Upper lobe of right lung (tissue), 1 donor: Measurements from ENCODE around the gene SNX25. TPM values are rescaled to one million over a fixed set of nuclear protein-coding genes. Genes with fewer than 3 reads are reported as not detected.

Experiments used
- ATAC-seq: fragments of 200-7000 bp; cut with Tn5 transposase; one replicate; pipeline ENCODE4 v1.9.1; 2020; ENCODE audit warnings: mild to moderate bottlenecking, moderate library complexity
- DNase-seq: peaks from one replicate; pipeline ENCODE4 v3.0.0-alpha.2; 2020
- H3K27ac ChIP-seq: fragments of 200-600 bp; one replicate; pipeline ENCODE4 v1.8.0; 2022
- H3K27me3 ChIP-seq: fragments of 200-600 bp; one replicate; pipeline ENCODE4 v1.8.0; 2022; ENCODE audit warnings: mild to moderate bottlenecking
- H3K36me3 ChIP-seq: fragments of 200-600 bp; one replicate; pipeline ENCODE4 v1.8.0; 2022
- H3K4me1 ChIP-seq: fragments of 200-600 bp; one replicate; pipeline ENCODE4 v1.8.0; 2022
- H3K4me3 ChIP-seq: fragments of 200-600 bp; one replicate; pipeline ENCODE4 v1.8.0; 2022; ENCODE audit warnings: mild to moderate bottlenecking
- H3K9me3 ChIP-seq: fragments of 200-600 bp; one replicate; pipeline ENCODE4 v1.8.0; 2022
- intact Hi-C: fragments of 100-400 bp; cut with DNase I; formaldehyde crosslinking; loops from one replicate; pipeline ENCODE4 v1.11.0; 2022
- total RNA-seq: library from RNA; stranded (reverse); fragmentation: NEBNext Ultra II Directional; extraction: Animal tissue kit (Norgen Biotek cat#: 25700); gene quantifications from one replicate; pipeline ENCODE4 v1.2.1, GENCODE V29; 2021
- TF ChIP-seq, protein P1 (sequence below): fragments of 200-600 bp; IDR thresholded peaks from one replicate; pipeline ENCODE4 v1.8.0; 2022; ENCODE audit warnings: antibody characterized with exemption
- donor health status: DM: no; HTN: yes; CAD: no; lungs with severe emphysema.

The SNX25 gene
- total RNA-seq, 1 donor from 2014 or later = 98.5 TPM

- Histone ChIP-seq H3K4me3 (no peak overlapping the region), H3K4me1 (no peaks in the 10 kb centered on the region), H3K27ac (no peak overlapping the region), H3K9me3 (no peaks in the 10 kb centered on the region), H3K27me3 (no peaks in the 10 kb centered on the region), H3K36me3 (peaks cover 34% of the 10 kb centered on the region)
- DNase-seq (no peak), ATAC-seq (no peak)
- TF ChIP-seq, protein P1, sequence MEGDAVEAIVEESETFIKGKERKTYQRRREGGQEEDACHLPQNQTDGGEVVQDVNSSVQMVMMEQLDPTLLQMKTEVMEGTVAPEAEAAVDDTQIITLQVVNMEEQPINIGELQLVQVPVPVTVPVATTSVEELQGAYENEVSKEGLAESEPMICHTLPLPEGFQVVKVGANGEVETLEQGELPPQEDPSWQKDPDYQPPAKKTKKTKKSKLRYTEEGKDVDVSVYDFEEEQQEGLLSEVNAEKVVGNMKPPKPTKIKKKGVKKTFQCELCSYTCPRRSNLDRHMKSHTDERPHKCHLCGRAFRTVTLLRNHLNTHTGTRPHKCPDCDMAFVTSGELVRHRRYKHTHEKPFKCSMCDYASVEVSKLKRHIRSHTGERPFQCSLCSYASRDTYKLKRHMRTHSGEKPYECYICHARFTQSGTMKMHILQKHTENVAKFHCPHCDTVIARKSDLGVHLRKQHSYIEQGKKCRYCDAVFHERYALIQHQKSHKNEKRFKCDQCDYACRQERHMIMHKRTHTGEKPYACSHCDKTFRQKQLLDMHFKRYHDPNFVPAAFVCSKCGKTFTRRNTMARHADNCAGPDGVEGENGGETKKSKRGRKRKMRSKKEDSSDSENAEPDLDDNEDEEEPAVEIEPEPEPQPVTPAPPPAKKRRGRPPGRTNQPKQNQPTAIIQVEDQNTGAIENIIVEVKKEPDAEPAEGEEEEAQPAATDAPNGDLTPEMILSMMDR = no peak
- intact Hi-C loops = no loop called here
Observed at GRCh38 chr4:185357211-185357610, 147.8 kb downstream of the SNX25 start.

GRCh38 chr4:185357733-185358440 is 148.5 kb downstream of the SNX25 start:
- no peak overlapping the region for H3K4me3 ChIP-seq
- ATAC-seq (no peak), DNase-seq (no peak)
- H3K4me1 ChIP-seq = no peaks in the 10 kb centered on the region
- no peaks in the 10 kb centered on the region for H3K27me3 ChIP-seq
- TF ChIP-seq, protein P1 = no peak
- H3K27ac ChIP-seq = no peak overlapping the region
- peaks cover 30% of the 10 kb centered on the region for H3K36me3 ChIP-seq
- intact Hi-C loops = no loop called here
- no peaks in the 10 kb centered on the region for H3K9me3 ChIP-seq

DNA sequence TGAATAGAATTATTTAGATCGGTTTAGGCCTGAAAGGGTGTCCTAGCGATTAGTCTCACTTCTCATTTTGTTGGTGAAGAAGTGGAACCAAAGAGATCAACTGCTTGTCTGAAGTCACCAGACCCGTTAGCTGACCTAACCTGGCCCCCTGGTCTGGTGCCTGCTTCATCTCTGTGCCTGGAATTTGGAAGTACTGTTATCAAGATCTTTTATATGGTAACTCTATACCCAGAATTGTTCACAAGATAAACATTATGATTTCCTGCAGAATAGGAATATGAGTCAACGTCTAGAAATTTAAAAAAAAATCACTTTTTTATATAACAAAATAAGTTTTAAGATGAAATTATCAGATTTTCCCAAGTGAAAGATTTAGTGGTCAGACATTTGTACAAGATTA is 149.1 kb downstream of the SNX25 start:
- TF ChIP-seq, protein P1 = no peak
- no peaks in the 10 kb centered on the region for H3K9me3 ChIP-seq
- H3K4me1 ChIP-seq = no peaks in the 10 kb centered on the region
- ATAC-seq (no peak), DNase-seq (no peak)
- intact Hi-C loops = no loop called here
- H3K27me3 ChIP-seq = no peaks in the 10 kb centered on the region
- peaks cover 24% of the 10 kb centered on the region for H3K36me3 ChIP-seq
- no peak overlapping the region for H3K4me3 ChIP-seq
- H3K27ac ChIP-seq = no peak overlapping the region

- ATAC-seq = no peak
- Histone ChIP-seq H3K9me3 (no peaks in the 10 kb centered on the region), H3K27me3 (no peaks in the 10 kb centered on the region), H3K36me3 (peaks cover 20% of the 10 kb centered on the region), H3K4me1 (no peaks in the 10 kb centered on the region), H3K4me3 (no peak overlapping the region), H3K27ac (no peak overlapping the region)
- intact Hi-C loops = no loop called here
- no peak for DNase-seq
- TF ChIP-seq, protein P1 = no peak
Observed at GRCh38 chr4:185358959-185359358, 149.6 kb downstream of the SNX25 start.

GRCh38 chr4:185359767-185360446 is 150.5 kb downstream of the SNX25 start:
- Histone ChIP-seq H3K9me3 (no peaks in the 10 kb centered on the region), H3K4me3 (no peak overlapping the region), H3K27me3 (no peaks in the 10 kb centered on the region), H3K4me1 (no peaks in the 10 kb centered on the region), H3K27ac (no peak overlapping the region), H3K36me3 (peaks cover 20% of the 10 kb centered on the region)
- ATAC-seq (no peak), DNase-seq (no peak)
- intact Hi-C loops = no loop called here
- TF ChIP-seq, protein P1 = no peak
